HS-5 (cell line): ENCODE data around the gene GDI1.
"Not testable (repeated sequence)": the region's sequence is repeated elsewhere in the genome, so short reads cannot be mapped to it uniquely, and the experiment has no call there.

ENCODE experiments used
- DNase-seq: peaks from one replicate; pipeline ENCODE4 v3.0.0-alpha.2; 2012; ENCODE audit warnings: low read depth

The GDI1 gene

GRCh38 chrX:154436983-154437752 is at the start of gene GDI1:
Gene GDI1, plus strand, starts transcription at chrX:154437154. Its CDS starts 101 bp downstream, at chrX:154437255.
- DNase-seq: no peak

GRCh38 chrX:154388094-154388493 is 48.9 kb upstream of the GDI1 start:
- DNase-seq: not testable (repeated sequence)

- not testable (repeated sequence) for DNase-seq
Observed at GRCh38 chrX:154388649-154389048, 48.3 kb upstream of the GDI1 start.

- not testable (repeated sequence) for DNase-seq
Observed at GRCh38 chrX:154389812-154390747, 46.9 kb upstream of the GDI1 start.

GRCh38 chrX:154396363-154396762 is 40.6 kb upstream of the GDI1 start:
- DNase-seq: not testable (repeated sequence)

GRCh38 chrX:154396973-154397887 is 39.7 kb upstream of the GDI1 start:
- no peak for DNase-seq

- peak; percentile 84 for DNase-seq
Observed at GRCh38 chrX:154397888-154398667, 38.9 kb upstream of the GDI1 start, which contains the start of gene RPL10. Gene RPL10, plus strand, starts transcription at chrX:154398377. Its CDS starts 143 bp downstream, at chrX:154398520.

GRCh38 chrX:154398668-154399526 is 38.1 kb upstream of the GDI1 start:
- no peak for DNase-seq

- no peak for DNase-seq
Observed at GRCh38 chrX:154399527-154400368, 37.2 kb upstream of the GDI1 start.

GRCh38 chrX:154400369-154400817 is 36.6 kb upstream of the GDI1 start:
- not testable (repeated sequence) for DNase-seq

- no peak for DNase-seq
Observed at GRCh38 chrX:154401045-154401799, 35.7 kb upstream of the GDI1 start.

- DNase-seq: no peak
Observed at GRCh38 chrX:154401918-154402621, 34.9 kb upstream of the GDI1 start.

GRCh38 chrX:154402622-154403127 is 34.3 kb upstream of the GDI1 start:
- DNase-seq: no peak

GRCh38 chrX:154403192-154403591 is 33.8 kb upstream of the GDI1 start:
- DNase-seq: no peak

GRCh38 chrX:154403858-154404257 is 33.1 kb upstream of the GDI1 start:
- no peak for DNase-seq

GRCh38 chrX:154404625-154405192 is 32.2 kb upstream of the GDI1 start:
- no peak for DNase-seq
